ENCODE results near the gene CREBBP.

The CREBBP gene

GRCh38 chr16:3872216-3872895 is 8.2 kb downstream of the CREBBP start:
- DNase-seq (ENCODE audit: low spot score in 2 of 2) (no peak), ATAC-seq (no peak)
- H3K9me3 Mint-ChIP-seq, result no peaks in the 10 kb centered on the region
- peaks cover 89% of the 10 kb centered on the region for H3K4me1 Mint-ChIP-seq
- H3K36me3 Mint-ChIP-seq, result peaks cover 20% of the 10 kb centered on the region
- H3K4me3 Mint-ChIP-seq, result peak overlapping the region; percentile 9
- H3K27ac Mint-ChIP-seq, result no peak overlapping the region

- Mint-ChIP-seq H3K27ac (peak overlapping the region; percentile 74), H3K36me3 (peaks cover 5% of the 10 kb centered on the region), H3K9me3 (no peaks in the 10 kb centered on the region), H3K4me3 (no peak overlapping the region), H3K4me1 (peaks cover 81% of the 10 kb centered on the region)
- no peak for DNase-seq (ENCODE audit: low spot score in 2 of 2)
- no peak for ATAC-seq
These were observed 11.5 kb downstream of the CREBBP start for GRCh38 chr16:3868967-3869366.

GRCh38 chr16:3868556-3868955 is 12.0 kb downstream of the CREBBP start:
- no peak overlapping the region for H3K4me3 Mint-ChIP-seq
- DNase-seq (ENCODE audit: low spot score in 2 of 2), result no peak
- H3K27ac Mint-ChIP-seq, result peak overlapping the region; percentile 74
- peaks cover 5% of the 10 kb centered on the region for H3K36me3 Mint-ChIP-seq
- H3K4me1 Mint-ChIP-seq, result peaks cover 81% of the 10 kb centered on the region
- peak; percentile 74 for ATAC-seq
- no peaks in the 10 kb centered on the region for H3K9me3 Mint-ChIP-seq

GRCh38 chr16:3866703-3867431 is 13.6 kb downstream of the CREBBP start:
- ATAC-seq, result no peak
- no peak overlapping the region for H3K27ac Mint-ChIP-seq
- H3K4me1 Mint-ChIP-seq, result peaks cover 82% of the 10 kb centered on the region
- no peaks in the 10 kb centered on the region for H3K9me3 Mint-ChIP-seq
- H3K36me3 Mint-ChIP-seq, result peaks cover 5% of the 10 kb centered on the region
- H3K4me3 Mint-ChIP-seq, result no peak overlapping the region
- no peak for DNase-seq (ENCODE audit: low spot score in 2 of 2)

GRCh38 chr16:3865241-3865640 is 15.3 kb downstream of the CREBBP start:
- DNase-seq (ENCODE audit: low spot score in 2 of 2) (no peak), ATAC-seq (no peak)
- peaks cover 74% of the 10 kb centered on the region for H3K4me1 Mint-ChIP-seq
- no peaks in the 10 kb centered on the region for H3K36me3 Mint-ChIP-seq
- no peak overlapping the region for H3K4me3 Mint-ChIP-seq
- H3K27ac Mint-ChIP-seq, result no peak overlapping the region
- no peaks in the 10 kb centered on the region for H3K9me3 Mint-ChIP-seq

- H3K9me3 Mint-ChIP-seq, result no peaks in the 10 kb centered on the region
- H3K36me3 Mint-ChIP-seq, result no peaks in the 10 kb centered on the region
- peaks cover 73% of the 10 kb centered on the region for H3K4me1 Mint-ChIP-seq
- H3K27ac Mint-ChIP-seq, result no peak overlapping the region
- no peak overlapping the region for H3K4me3 Mint-ChIP-seq
- no peak for DNase-seq (ENCODE audit: low spot score in 2 of 2)
- peak; percentile 70 for ATAC-seq
These were observed 16.0 kb downstream of the CREBBP start for GRCh38 chr16:3864562-3864961.

GRCh38 chr16:3863587-3863986 is 16.9 kb downstream of the CREBBP start:
- no peak for DNase-seq (ENCODE audit: low spot score in 2 of 2)
- Mint-ChIP-seq H3K4me1 (peaks cover 71% of the 10 kb centered on the region), H3K27ac (no peak overlapping the region), H3K4me3 (no peak overlapping the region), H3K9me3 (no peaks in the 10 kb centered on the region), H3K36me3 (no peaks in the 10 kb centered on the region)
- no peak for ATAC-seq

- no peak overlapping the region for H3K4me3 Mint-ChIP-seq
- DNase-seq (ENCODE audit: low spot score in 2 of 2), result no peak
- H3K27ac Mint-ChIP-seq, result peak overlapping the region; percentile 48
- peaks cover 77% of the 10 kb centered on the region for H3K4me1 Mint-ChIP-seq
- H3K36me3 Mint-ChIP-seq, result no peaks in the 10 kb centered on the region
- no peaks in the 10 kb centered on the region for H3K9me3 Mint-ChIP-seq
- peak; percentile 38 for ATAC-seq
These were observed 18.6 kb downstream of the CREBBP start for GRCh38 chr16:3861808-3862451.

GRCh38 chr16:3859889-3860288 is 20.6 kb downstream of the CREBBP start:
- no peak overlapping the region for H3K27ac Mint-ChIP-seq
- peaks cover 75% of the 10 kb centered on the region for H3K4me1 Mint-ChIP-seq
- no peak overlapping the region for H3K4me3 Mint-ChIP-seq
- no peaks in the 10 kb centered on the region for H3K9me3 Mint-ChIP-seq
- DNase-seq (ENCODE audit: low spot score in 2 of 2), result no peak
- H3K36me3 Mint-ChIP-seq, result no peaks in the 10 kb centered on the region
- ATAC-seq, result no peak

GRCh38 chr16:3858801-3859200 is 21.7 kb downstream of the CREBBP start:
- Mint-ChIP-seq H3K36me3 (no peaks in the 10 kb centered on the region), H3K4me3 (no peak overlapping the region), H3K9me3 (no peaks in the 10 kb centered on the region), H3K4me1 (peaks cover 75% of the 10 kb centered on the region), H3K27ac (no peak overlapping the region)
- ATAC-seq (no peak), DNase-seq (ENCODE audit: low spot score in 2 of 2) (no peak)

- peak; percentile 85 for ATAC-seq
- H3K4me1 Mint-ChIP-seq, result peaks cover 72% of the 10 kb centered on the region
These were observed 23.1 kb downstream of the CREBBP start for GRCh38 chr16:3857189-3858043.

GRCh38 chr16:3856367-3857141 is 24.0 kb downstream of the CREBBP start:
- Mint-ChIP-seq H3K9me3 (no peaks in the 10 kb centered on the region), H3K36me3 (no peaks in the 10 kb centered on the region), H3K4me1 (peaks cover 66% of the 10 kb centered on the region), H3K4me3 (no peak overlapping the region), H3K27ac (no peak overlapping the region)
- DNase-seq (ENCODE audit: low spot score in 2 of 2) (no peak), ATAC-seq (no peak)

More at GRCh38 chr16:3857189-3858043, 23.1 kb downstream of the CREBBP start:
- H3K9me3 Mint-ChIP-seq, result no peaks in the 10 kb centered on the region
- peak overlapping the region; percentile 12 for H3K4me3 Mint-ChIP-seq
- H3K36me3 Mint-ChIP-seq, result no peaks in the 10 kb centered on the region
- DNase-seq (ENCODE audit: low spot score in 2 of 2), result no peak
- peak overlapping the region; percentile 72 for H3K27ac Mint-ChIP-seq

- Mint-ChIP-seq H3K9me3 (no peaks in the 10 kb centered on the region), H3K4me1 (peaks cover 60% of the 10 kb centered on the region), H3K27ac (no peak overlapping the region), H3K4me3 (no peak overlapping the region), H3K36me3 (peaks cover 6% of the 10 kb centered on the region)
- ATAC-seq (no peak), DNase-seq (ENCODE audit: low spot score in 2 of 2) (no peak)
These were observed 25.6 kb downstream of the CREBBP start for GRCh38 chr16:3854750-3855541.

- peaks cover 30% of the 10 kb centered on the region for H3K4me1 Mint-ChIP-seq
- DNase-seq (ENCODE audit: low spot score in 2 of 2), result no peak
- H3K9me3 Mint-ChIP-seq, result no peaks in the 10 kb centered on the region
- H3K27ac Mint-ChIP-seq, result no peak overlapping the region
- ATAC-seq, result no peak
- H3K36me3 Mint-ChIP-seq, result peaks cover 42% of the 10 kb centered on the region
- H3K4me3 Mint-ChIP-seq, result no peak overlapping the region
These were observed 30.0 kb downstream of the CREBBP start for GRCh38 chr16:3850544-3850899.

Data from stimulated activated effector memory CD8-positive, alpha-beta T cell treated with anti-CD3 and anti-CD28 coated beads, Interleukin-12 subunit alpha, Interleukin-12 subunit beta, amount 100 ng/mL, for 72 hours (primary cell).